Adrenal gland (tissue), 5 donors: ENCODE measurements around the gene FAM181A.

Experiments
- POLR2A ChIP-seq, 2 donors: fragments of 450-650 bp; IDR thresholded peaks; one replicate each; pipeline ENCODE4 v1.6.1; 2017; ENCODE audit warnings: antibody characterized with exemption in 2 of 2, mild to moderate bottlenecking in 2 of 2, moderate library complexity in 1 of 2
- TF ChIP-seq, protein P1 (sequence below), 6 experiments: fragments of 450-650 bp in 4 of 6; fragments of 200-600 bp in 2 of 6; sonication (generic) in 1 of 6; IDR thresholded peaks; 1 replicate in 5 of 6; 2 replicates in 1 of 6; pipeline versions ENCODE4 v1.5.1 to v1.8.0; 2016 to 2021; ENCODE audit warnings: antibody characterized with exemption in 6 of 6, mild to moderate bottlenecking in 2 of 6, moderate library complexity in 1 of 6
- donor health status: DM: no; HTN: no; CAD: no.

GRCh38 chr14:93963692-93964091 lies 36.5 kb downstream of the FAM181A start:
- no peak for TF ChIP-seq POLR2A (IDR thresholded peaks at IDR 0.05)
- TF ChIP-seq, protein P1, sequence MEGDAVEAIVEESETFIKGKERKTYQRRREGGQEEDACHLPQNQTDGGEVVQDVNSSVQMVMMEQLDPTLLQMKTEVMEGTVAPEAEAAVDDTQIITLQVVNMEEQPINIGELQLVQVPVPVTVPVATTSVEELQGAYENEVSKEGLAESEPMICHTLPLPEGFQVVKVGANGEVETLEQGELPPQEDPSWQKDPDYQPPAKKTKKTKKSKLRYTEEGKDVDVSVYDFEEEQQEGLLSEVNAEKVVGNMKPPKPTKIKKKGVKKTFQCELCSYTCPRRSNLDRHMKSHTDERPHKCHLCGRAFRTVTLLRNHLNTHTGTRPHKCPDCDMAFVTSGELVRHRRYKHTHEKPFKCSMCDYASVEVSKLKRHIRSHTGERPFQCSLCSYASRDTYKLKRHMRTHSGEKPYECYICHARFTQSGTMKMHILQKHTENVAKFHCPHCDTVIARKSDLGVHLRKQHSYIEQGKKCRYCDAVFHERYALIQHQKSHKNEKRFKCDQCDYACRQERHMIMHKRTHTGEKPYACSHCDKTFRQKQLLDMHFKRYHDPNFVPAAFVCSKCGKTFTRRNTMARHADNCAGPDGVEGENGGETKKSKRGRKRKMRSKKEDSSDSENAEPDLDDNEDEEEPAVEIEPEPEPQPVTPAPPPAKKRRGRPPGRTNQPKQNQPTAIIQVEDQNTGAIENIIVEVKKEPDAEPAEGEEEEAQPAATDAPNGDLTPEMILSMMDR (IDR thresholded peaks at IDR 0.05): no peak
